ENCODE data around the gene MS4A8. TPM values are rescaled to one million over a fixed set of nuclear protein-coding genes. Genes with fewer than 3 reads are reported as not detected.
A peak's percentile ranks its signal among the peaks of the same experiment; 100 is the strongest.
"Not testable (repeated sequence)": the region's sequence is repeated elsewhere in the genome, so short reads cannot be mapped to it uniquely, and the experiment has no call there.

MS4A8 gene, protein sequence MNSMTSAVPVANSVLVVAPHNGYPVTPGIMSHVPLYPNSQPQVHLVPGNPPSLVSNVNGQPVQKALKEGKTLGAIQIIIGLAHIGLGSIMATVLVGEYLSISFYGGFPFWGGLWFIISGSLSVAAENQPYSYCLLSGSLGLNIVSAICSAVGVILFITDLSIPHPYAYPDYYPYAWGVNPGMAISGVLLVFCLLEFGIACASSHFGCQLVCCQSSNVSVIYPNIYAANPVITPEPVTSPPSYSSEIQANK
- not detected for polyA plus RNA-seq (ENCODE audit: insufficient read length in 4 of 4)

DNA sequence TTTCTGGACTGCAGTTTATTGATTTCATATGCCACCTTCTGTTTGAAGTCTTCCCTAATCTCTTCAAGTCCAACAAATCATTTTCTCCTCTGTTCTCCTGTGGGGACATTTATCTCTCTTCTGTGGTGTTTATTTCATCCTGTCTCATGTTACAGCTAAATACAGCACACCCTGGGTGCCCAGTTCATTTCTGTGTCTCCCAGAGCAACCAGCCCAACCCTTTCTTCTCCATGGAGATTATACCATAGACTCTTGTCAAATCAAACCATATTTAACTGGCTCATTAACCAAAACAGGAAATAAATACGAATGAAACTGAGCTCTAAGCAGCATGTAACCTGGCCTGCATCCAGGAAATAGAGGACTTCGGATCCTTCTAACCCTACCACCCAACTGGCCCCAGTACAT lies at the start of gene MS4A8:
MS4A8 (plus strand) TSS at position 329 of the 408 bp plus-strand sequence. CDS start 1,249 bp downstream, outside the sequence.
- no peak for DNase-seq (ENCODE audit: low read depth in 4 of 4, low spot score in 2 of 4)

DNA sequence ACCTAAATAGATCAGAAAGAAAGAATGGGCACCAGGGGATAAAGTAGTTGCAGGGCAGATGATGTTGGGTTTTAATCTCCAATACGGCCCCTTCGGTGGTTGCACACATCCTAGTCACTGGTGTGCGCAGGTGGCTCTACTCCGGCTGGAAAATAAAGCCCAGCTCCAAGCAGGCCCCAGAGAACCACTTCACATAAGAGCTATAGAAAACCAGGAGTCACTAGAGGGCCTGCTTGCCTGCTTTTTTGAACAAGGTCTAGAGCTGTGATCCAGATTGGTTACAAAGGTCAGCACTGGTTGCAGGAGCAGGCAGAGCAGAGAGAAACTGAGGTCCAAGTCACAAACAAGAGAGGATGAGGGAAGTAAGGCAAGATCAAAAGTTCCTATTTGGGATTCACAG lies 41.5 kb upstream of the MS4A8 start:
- no peak for DNase-seq (ENCODE audit: low read depth in 4 of 4, low spot score in 2 of 4)

DNA sequence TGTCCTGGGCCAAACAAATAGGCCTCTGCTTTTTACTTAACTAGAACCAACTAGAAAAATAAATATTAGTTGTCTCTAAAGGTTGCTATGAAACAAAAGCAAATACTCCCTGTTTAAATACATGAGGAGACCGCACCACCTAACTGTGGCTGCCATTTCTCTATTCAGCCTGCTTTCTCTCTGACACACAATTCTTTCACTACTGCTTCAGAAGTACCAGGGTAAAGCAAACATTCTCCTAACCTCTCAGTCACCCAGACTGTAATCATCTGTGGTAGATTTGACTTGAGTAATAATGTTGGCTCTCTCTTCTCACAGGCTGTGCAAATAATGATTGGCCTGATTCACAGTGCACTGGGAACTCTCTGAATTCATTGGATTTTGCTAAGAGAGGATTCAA lies 41.0 kb upstream of the MS4A8 start:
- no peak for DNase-seq (ENCODE audit: low read depth in 4 of 4, low spot score in 2 of 4)

DNA sequence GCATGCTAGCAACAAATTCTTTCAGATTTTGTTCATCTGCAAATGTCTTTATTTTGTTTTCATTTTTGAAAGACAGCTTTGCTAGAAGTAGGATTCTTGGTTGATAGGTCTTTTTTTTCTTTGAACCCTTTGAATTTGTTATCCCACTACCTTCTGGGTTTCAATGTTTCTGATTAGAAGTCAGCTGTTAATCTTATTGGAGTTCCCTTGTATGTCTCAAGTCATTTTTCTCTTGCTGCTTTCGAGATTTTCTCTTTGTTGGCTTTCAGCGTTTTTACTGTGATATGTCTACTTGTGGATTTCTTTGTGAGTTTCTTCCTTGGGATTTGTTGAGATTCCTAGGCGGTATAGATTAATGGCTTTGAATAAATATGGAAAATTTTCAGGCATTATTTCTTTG lies 27.2 kb upstream of the MS4A8 start:
- DNase-seq (ENCODE audit: low read depth in 4 of 4, low spot score in 2 of 4), result no peak

DNA sequence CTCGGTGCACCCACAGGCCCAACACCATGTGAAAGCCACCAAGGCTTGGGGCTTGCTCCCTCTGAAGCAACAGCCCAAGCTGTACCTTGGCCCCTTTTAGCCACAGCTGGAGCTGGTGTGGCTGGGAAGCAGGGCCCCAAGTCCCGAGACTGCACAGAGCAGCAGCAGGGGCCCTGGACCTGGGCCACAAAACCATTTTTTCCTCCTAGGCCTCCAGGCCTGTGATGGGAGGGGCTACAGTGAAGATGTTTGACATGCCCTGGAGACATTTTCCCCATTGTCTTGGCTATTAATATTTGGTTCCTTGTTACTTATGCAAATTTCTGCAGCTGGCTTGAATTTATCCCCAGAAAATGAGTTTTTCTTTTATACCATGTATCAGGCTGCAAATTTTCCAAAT lies 21.2 kb upstream of the MS4A8 start:
- not testable (repeated sequence) for DNase-seq (ENCODE audit: low read depth in 4 of 4, low spot score in 2 of 4)

DNA sequence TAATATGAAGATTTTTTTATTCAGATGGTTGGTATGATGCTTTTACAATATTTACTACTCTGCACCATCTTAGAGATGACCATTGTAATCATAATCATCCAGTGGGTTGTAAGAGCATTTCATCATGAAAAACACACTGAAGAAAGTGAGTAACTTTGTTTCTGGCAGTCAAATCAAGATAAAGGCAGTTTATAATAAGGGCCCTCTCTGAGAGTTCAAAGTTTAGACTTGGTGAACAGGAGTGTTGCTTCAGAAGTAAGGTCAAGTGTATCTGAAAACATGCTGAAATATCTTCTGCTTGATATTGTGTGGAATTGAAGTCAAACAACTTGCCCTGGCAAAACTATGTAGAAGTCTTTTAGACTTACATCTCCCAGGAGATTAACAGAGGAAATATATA lies 19.5 kb upstream of the MS4A8 start:
- DNase-seq (ENCODE audit: low read depth in 4 of 4, low spot score in 2 of 4), result no peak

DNA sequence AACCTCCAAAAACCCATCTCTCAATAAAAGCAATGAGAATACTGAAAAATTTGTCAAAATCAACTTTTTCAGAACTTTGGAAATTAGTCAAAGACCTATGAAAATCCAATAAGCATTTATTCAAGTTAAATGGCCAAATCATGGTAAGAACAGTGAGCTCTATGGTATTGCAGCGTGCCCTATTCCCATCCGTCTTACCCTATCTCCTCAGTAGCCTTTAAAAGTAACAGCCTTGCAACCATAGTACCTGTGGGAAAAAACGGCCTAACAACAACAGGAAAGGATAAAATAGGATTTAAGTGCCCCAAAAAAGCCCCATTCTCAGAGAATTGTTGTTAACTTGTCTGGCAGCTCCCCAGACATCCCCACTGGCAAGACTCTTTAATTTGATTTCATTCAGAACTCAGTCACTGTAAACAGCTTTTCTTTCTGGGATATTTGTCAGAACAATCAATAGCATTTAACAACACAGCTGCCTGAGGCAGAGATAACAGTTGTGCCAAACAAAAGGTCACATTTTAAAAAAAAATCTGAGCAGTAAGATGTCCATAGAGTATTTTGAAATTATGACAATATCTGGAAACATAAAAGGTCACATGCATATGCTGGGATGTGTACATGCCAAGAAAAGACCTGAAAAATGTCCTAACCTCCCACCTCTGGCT lies 18.8 kb upstream of the MS4A8 start:
- no peak for DNase-seq (ENCODE audit: low read depth in 4 of 4, low spot score in 2 of 4)

DNA sequence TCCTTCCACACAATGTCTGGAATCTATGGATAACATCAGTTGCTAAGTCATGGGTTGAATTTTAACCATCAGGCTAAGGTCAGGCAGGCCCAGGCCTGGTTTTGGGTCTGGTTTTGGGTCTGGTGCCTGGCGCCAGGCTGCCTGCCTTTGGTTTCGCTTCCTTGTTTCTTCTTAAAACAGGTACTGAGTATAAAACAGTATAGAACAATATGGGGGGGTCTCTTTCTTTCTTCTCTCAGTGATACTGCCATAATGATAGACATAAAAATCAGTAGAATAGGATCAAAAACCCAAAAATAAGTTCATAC lies 14.9 kb upstream of the MS4A8 start:
- not testable (repeated sequence) for DNase-seq (ENCODE audit: low read depth in 4 of 4, low spot score in 2 of 4)

DNA sequence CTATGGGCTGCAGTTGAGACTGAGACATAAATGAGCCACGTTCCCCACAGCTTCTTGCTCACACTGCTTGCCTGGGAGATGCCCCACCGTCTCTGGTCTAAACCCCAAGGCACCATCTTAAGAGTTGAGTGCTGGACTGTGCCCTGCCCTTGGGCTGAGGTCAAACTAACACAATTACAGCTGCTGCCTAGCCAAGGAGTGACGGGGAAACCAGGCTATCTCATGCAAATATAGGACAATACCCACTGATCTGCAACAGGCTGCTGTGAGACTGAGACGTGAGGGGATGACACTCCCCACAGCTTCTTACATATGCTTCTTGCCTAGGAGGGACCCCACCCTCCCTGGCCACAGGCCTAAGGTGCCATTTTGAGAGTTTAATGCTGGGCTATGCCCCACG lies 7.8 kb upstream of the MS4A8 start:
- DNase-seq (ENCODE audit: low read depth in 4 of 4, low spot score in 2 of 4), result no peak

DNA sequence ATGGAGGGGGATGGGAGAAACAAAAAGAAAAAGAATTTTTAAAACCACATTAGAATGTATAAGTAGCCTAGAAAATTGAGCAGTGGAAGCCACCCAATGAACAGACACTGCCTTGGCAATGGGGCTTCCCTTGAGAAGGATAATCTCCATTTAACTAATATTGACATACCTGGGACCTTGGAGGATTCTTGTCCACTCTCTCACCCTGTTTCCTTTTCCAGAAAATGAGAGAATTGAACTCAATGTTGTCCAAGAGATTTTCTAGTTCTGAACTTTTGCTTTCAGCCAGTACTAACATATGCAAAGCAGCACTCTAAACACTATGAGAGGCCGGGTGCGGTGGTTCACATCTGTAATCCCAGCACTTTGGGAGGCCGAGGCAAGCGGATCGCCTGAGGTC lies 524 bp downstream of the MS4A8 start:
- DNase-seq (ENCODE audit: low read depth in 4 of 4, low spot score in 2 of 4), result no peak

DNA sequence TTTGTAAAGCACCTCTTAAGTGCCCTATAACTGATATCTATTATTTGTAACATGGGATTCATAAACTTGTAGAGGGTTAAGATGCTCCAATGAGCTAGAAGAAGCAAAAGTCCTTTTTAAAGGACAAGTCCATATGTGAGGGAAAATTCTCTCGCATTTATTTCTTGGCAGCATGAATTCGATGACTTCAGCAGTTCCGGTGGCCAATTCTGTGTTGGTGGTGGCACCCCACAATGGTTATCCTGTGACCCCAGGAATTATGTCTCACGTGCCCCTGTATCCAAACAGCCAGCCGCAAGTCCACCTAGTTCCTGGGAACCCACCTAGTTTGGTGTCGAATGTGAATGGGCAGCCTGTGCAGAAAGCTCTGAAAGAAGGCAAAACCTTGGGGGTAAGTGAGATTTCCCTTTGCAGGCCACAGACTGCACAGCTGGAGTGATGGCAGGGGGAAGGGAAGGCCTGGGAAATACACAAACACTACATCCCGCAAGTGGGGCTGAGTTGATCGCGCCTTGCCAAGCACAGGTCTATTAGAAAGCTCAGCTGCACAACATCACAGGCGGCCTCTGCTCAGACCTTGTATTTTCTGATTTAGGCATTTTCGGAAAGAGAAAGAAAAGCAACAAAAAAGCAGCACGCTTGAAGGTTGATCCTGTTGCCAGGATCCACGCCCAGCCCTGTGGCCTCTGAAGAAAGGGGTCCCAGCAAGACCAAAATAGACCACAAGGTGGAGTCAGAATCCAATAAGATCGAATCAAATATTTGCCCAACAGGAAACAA lies 1.5 kb downstream of the MS4A8 start:
- peak in 1 of 4 donors; percentile 17 for DNase-seq (ENCODE audit: low read depth in 4 of 4, low spot score in 2 of 4)

DNA sequence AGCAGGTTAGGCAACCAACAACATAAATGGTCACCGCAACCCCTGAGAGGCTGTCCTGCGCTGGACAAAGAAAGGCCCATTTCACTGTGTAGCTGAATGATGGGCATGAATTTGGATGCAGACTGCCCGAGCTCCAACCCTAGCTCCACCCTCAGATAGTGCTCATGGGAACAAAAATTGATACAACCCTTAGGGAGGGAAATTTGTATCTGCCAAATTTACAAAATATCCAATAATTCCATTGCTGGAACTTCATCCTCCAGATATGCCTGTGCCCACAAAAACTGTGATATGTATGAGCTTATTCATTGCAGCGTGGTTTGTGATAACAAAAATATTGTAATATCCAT lies 2.0 kb downstream of the MS4A8 start:
- DNase-seq (ENCODE audit: low read depth in 4 of 4, low spot score in 2 of 4), result no peak

DNA sequence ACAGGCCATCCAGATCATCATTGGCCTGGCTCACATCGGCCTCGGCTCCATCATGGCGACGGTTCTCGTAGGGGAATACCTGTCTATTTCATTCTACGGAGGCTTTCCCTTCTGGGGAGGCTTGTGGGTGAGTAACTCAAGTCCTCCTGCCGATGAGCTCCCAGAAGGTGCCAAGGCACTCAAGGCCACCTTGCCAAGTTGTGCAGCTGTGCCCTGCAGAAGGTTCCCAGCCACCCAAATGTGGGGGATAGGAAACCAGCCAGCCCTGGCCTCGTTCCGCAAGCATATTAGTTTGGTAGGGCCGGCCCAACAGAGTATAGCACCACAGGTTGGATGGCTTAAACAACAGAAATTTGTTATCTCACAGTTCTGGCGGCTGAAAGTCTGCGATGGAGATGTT lies 4.0 kb downstream of the MS4A8 start:
- no peak for DNase-seq (ENCODE audit: low read depth in 4 of 4, low spot score in 2 of 4)

DNA sequence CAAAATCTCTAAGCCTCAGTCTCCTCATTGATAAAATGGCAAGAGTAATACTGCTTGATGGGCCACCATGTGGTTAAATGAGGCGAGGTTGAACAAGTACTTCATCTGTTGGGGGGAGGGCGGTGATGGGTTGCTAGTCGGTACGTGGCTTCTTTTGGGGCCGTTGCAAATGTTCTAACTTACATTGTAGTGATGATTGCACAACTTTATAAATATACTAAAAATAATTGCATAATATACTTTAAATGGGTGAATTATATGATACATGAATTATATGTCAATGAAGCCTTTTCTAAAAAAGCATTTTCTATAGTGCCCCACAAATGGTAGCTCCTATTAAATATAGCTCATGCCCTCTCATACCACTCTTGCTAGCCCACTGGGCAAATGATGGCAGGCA lies 6.5 kb downstream of the MS4A8 start:
- no peak for DNase-seq (ENCODE audit: low read depth in 4 of 4, low spot score in 2 of 4)

DNA sequence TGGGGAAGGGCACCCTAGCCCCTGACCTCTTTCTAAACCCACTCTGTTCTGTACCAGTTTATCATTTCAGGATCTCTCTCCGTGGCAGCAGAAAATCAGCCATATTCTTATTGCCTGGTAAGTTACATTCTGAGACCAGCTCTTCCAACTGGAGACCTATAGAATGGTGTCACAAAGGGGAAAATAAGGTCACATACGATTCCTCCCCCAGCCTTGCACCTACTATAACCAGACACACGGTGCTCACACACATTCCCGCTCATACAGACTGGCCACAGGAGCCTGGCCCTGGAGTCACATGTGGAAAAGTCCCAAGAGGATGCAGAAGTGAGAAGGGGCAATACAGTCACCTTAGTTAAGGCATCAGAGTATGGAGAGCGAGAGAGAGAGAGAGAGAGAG lies 7.5 kb downstream of the MS4A8 start:
- no peak for DNase-seq (ENCODE audit: low read depth in 4 of 4, low spot score in 2 of 4)

DNA sequence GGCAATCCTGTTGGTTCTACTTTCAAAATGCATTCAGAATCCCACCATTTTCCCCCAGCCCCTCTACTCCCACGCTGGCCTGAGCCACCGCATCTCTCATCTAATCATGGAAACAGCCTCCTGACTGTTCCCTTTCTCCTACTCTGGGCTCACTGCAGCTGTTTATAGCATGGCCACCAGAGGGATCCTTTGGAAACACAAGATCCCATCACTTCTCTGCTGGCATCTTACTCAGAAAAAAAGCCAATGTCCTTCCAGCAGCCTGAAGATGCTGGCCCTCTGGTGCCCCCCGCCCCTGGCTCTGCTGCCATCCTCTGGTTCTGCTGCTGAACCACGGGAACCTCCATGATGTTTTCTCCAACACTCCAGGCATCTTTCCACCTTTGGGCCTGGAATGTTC lies 11.1 kb downstream of the MS4A8 start:
- DNase-seq (ENCODE audit: low read depth in 4 of 4, low spot score in 2 of 4), result no peak

DNA sequence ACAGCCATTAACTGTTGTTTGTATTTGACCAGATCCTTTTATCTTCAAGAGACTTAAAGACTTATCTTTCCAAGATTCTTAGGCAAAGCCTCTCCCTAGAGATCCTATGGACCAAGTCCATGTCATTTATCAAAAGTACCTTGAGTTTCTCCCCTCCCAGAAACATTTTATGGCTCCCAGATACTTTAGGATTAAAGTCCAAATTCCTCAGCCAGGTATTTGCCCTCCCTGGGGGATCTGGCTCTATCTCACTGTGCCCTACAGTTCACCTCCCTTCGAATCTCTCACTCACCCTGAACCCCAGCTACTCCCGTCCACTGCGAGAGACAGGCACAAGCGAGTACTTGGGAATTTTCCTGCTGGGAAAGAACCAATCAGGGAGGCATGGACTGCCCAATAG lies 11.9 kb downstream of the MS4A8 start:
- DNase-seq (ENCODE audit: low read depth in 4 of 4, low spot score in 2 of 4), result no peak

DNA sequence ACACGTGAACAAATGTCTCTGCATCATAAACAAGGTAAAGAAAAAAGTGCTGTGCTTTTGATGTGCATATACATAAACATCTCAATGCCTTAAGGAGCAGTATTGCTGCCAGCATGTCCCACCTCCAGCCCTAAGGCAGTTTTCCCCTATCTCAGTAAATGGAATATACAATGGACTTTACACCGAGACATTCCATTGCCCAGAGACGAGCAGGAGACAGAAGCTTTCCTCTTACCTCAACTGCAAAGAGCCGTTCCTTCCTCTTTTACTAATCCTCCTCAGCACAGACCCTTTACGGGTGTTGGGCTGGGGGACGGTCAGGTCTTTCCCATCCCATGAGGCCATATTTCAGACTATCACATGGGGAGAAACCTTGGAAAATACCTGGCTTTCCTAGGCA lies 14.0 kb downstream of the MS4A8 start:
- DNase-seq (ENCODE audit: low read depth in 4 of 4, low spot score in 2 of 4), result not testable (repeated sequence)

DNA sequence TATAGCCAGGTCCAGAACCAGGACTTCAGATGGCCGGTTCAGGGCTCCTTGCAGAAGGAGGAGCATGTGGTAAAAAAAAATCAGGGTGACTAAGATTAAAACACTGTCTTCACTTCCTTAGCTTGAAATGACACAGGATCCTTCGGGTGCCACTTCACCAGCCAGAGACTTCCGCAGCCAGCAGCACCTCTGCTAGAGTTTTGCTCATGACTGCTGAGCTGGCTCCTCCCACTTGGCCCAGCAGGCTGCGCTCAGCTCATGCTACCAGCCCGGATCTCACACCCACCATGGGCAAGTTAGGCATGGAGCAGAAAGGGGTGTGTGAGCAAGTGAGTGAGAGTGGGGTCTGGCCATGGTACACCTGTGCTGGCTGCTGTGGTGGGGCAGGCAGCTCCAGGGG lies 18.5 kb downstream of the MS4A8 start:
- no peak for DNase-seq (ENCODE audit: low read depth in 4 of 4, low spot score in 2 of 4)

DNA sequence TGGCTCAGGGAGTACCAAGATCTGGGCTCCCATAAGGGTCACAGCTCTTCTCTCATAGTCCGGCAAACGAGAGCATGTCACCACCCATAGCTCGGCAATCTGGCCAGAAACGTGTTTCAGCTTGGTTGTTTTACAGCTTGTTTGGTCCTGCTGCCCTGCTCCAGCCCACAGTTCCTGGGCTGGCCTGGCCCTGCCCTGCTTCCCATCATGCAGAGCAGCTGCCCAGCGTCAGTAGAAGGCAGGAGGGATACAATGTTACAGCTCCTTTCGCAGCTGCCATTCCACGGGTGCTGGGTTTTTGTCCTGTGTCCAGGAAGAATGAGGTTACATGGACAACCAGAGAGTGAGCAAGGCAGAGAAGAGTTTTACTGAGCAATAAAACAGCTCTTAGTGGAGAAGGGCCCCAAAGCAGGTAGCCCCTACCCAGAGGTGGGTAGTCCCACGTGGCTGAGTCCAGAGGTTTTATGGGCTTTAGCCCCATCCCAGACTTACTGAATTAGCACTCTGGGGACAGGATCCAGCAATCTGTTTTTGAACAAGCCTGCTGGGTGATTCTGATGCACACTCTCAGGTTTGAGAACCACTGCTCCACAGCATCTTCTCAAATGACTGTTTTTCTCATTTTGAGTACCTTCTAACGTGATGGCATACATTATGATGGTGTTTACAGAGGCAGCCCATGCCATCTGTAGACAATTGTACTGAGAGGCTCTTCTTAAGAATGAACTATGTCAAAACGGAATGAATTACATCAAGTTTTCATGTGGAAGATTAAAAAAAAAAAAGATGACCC lies 19.3 kb downstream of the MS4A8 start:
- no peak for DNase-seq (ENCODE audit: low read depth in 4 of 4, low spot score in 2 of 4)

DNA sequence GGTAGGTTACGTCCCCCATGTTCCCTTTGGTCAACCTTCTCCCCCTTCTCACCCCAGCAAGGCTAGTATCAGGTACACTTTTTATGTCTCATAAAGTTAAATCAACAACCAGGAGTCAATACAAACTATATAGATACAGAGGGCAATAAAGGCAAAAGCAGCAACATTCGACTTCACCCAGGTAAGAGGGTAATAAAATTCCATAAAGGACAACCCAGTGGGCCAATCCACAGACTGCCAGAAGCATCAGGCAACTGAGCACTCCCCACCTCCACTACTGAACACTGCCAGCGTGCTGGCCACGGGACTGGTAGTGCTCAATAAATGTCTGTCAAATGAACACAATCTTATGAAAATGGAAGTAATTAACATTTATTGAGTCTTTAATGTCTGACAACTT lies 20.0 kb downstream of the MS4A8 start:
- DNase-seq (ENCODE audit: low read depth in 4 of 4, low spot score in 2 of 4), result no peak
